CD14-positive monocyte (primary cell): ENCODE measurements around the gene GMDS. TPM values are rescaled to one million over a fixed set of nuclear protein-coding genes. Genes with fewer than 3 reads are reported as not detected.

Experiments
- DNase-seq, 3 donors: peaks; one replicate each; pipeline ENCODE4 v3.0.0-alpha.2; 2011 to 2022
- H2AFZ ChIP-seq: 2 replicates; pipeline ENCODE4 v1.6.0; 2012; ENCODE audit warnings: mild to moderate bottlenecking, low read depth, low read length, inconsistent platforms; ENCODE audit not compliant: insufficient read depth, poor library complexity, severe bottlenecking
- H3K27ac ChIP-seq, 2 donors: 1 replicate in 1 of 2; 2 replicates in 1 of 2; pipeline ENCODE4 v1.5.1; 2012 to 2013; ENCODE audit warnings: low read length in 2 of 2, control low read depth in 1 of 2, inconsistent platforms in 1 of 2, low read depth in 1 of 2, mild to moderate bottlenecking in 1 of 2
- H3K27me3 ChIP-seq, 2 donors: one replicate each; pipeline versions ENCODE4 v1.6.0 to v1.6.1; 2011 to 2013; ENCODE audit warnings: low read length in 2 of 2; ENCODE audit not compliant: control insufficient read depth in 2 of 2, insufficient read depth in 2 of 2
- H3K36me3 ChIP-seq, 2 donors: replicated peaks in 1 of 2; 1 replicate in 1 of 2; 2 replicates in 1 of 2; pipeline versions ENCODE4 v1.5.1 to v1.6.1; 2012 to 2013; ENCODE audit warnings: low read length in 2 of 2, control low read depth in 1 of 2, inconsistent platforms in 1 of 2, mild to moderate bottlenecking in 1 of 2; ENCODE audit not compliant: insufficient read depth in 2 of 2, control insufficient read depth in 1 of 2
- H3K4me1 ChIP-seq, 2 donors: 1 replicate in 1 of 2; 2 replicates in 1 of 2; pipeline versions ENCODE4 v1.5.1 to v1.6.1; 2012 to 2013; ENCODE audit warnings: low read length in 2 of 2, control low read depth in 1 of 2, inconsistent platforms in 1 of 2, mild to moderate bottlenecking in 1 of 2, moderate library complexity in 1 of 2; ENCODE audit not compliant: insufficient read depth in 2 of 2, control insufficient read depth in 1 of 2
- H3K4me2 ChIP-seq: replicated peaks from 2 replicates; pipeline ENCODE3; 2012; ENCODE audit warnings: low read length, moderate library complexity, mild to moderate bottlenecking; ENCODE audit not compliant: poor library complexity, severe bottlenecking; ENCODE audit errors: extremely low read depth
- H3K4me3 ChIP-seq, 3 experiments: fragments of 200-600 bp in 1 of 3; sonication (generic) in 1 of 3; replicated peaks in 1 of 3; 1 replicate in 2 of 3; 2 replicates in 1 of 3; pipeline ENCODE4 v1.5.1; 2011 to 2013; ENCODE audit warnings: low read length in 3 of 3, mild to moderate bottlenecking in 3 of 3, control low read depth in 2 of 3, low read depth in 2 of 3, inconsistent platforms in 1 of 3, moderate library complexity in 1 of 3
- H3K79me2 ChIP-seq: 2 replicates; pipeline ENCODE4 v1.6.0; 2012; ENCODE audit warnings: mild to moderate bottlenecking, control low read depth, inconsistent platforms, low read length, moderate library complexity; ENCODE audit not compliant: insufficient read depth
- H3K9ac ChIP-seq: 2 replicates; pipeline ENCODE4 v1.6.0; 2017; ENCODE audit warnings: low read length, mild to moderate bottlenecking; ENCODE audit not compliant: insufficient read depth, poor library complexity, severe bottlenecking
- H3K9me3 ChIP-seq, 2 donors: replicated peaks in 1 of 2; 1 replicate in 1 of 2; 2 replicates in 1 of 2; pipeline versions ENCODE4 v1.5.1 to v1.6.1; 2012 to 2013; ENCODE audit warnings: low read length in 2 of 2, control low read depth in 1 of 2; ENCODE audit not compliant: control insufficient read depth in 1 of 2, insufficient read depth in 1 of 2
- H4K20me1 ChIP-seq: 2 replicates; pipeline ENCODE4 v1.6.0; 2012; ENCODE audit warnings: mild to moderate bottlenecking, low read length, control low read depth, moderate library complexity; ENCODE audit not compliant: insufficient read depth
- H3K27ac Mint-ChIP-seq, 7 donors: one replicate each; pipeline ENCODE4 v1.8.0; 2020; ENCODE audit warnings: mild to moderate bottlenecking in 7 of 7, mixed read lengths in 7 of 7, moderate library complexity in 6 of 7, inconsistent platforms in 2 of 7
- H3K27me3 Mint-ChIP-seq, 3 donors: one replicate each; pipeline ENCODE4 v1.8.0; 2021 to 2022; ENCODE audit warnings: low read depth in 3 of 3, mild to moderate bottlenecking in 3 of 3, mixed read lengths in 3 of 3, moderate library complexity in 3 of 3, inconsistent platforms in 1 of 3
- H3K36me3 Mint-ChIP-seq, 2 donors: one replicate each; pipeline ENCODE4 v1.8.0; 2020; ENCODE audit warnings: mixed read lengths in 2 of 2, inconsistent platforms in 1 of 2, mild to moderate bottlenecking in 1 of 2
- H3K4me1 Mint-ChIP-seq: one replicate; pipeline ENCODE4 v1.8.0; 2020; ENCODE audit warnings: mild to moderate bottlenecking, mixed read lengths
- H3K4me3 Mint-ChIP-seq, 2 donors: one replicate each; pipeline ENCODE4 v1.8.0; 2020; ENCODE audit warnings: mild to moderate bottlenecking in 2 of 2, mixed read lengths in 2 of 2, moderate library complexity in 1 of 2
- H3K9me3 Mint-ChIP-seq, 7 donors: one replicate each; pipeline ENCODE4 v1.8.0; 2020 to 2022; ENCODE audit warnings: mixed read lengths in 7 of 7, mild to moderate bottlenecking in 6 of 7, moderate library complexity in 6 of 7, inconsistent platforms in 2 of 7
- CTCF ChIP-seq: fragments of 200-600 bp; IDR thresholded peaks from one replicate; pipeline ENCODE4 v1.8.0; 2022; ENCODE audit warnings: antibody characterized with exemption, mild to moderate bottlenecking
- WGBS: methylation state at CpG from one replicate; pipeline ENCODE4 v1.1.5; 2013; ENCODE audit warnings: missing lambda C conversion rate; ENCODE audit not compliant: insufficient coverage; 5-methylcytosine and 5-hydroxymethylcytosine counted together
- intact Hi-C, 2 donors: fragments of 100-400 bp; cut with micrococcal nuclease; formaldehyde crosslinking; loops; one replicate each; pipeline versions ENCODE4 v1.15.0 to v1.15.1; 2023
- polyA plus RNA-seq, 3 donors: library from polyadenylated mRNA; depleted of rRNA in 1 of 3; unstranded in 2 of 3; stranded (reverse) in 1 of 3; fragments of 300-500 nt in 2 of 3; fragments of >200 nt in 1 of 3; fragmentation: Illumina TruSeq in 2 of 3; gene quantifications; 1 replicate in 2 of 3; 2 replicates in 1 of 3; pipeline ENCODE4 v1.2.3, GENCODE V29; 2012 to 2021

The GMDS gene
- polyA plus RNA-seq, 3 donors: 10.5 to 19.9 (median 17.6) TPM

GRCh38 chr6:1810880-1811279 is 434.5 kb downstream of the GMDS start:
- TF ChIP-seq CTCF: no peak
- Histone ChIP-seq H3K4me2 (no peak overlapping the region), H3K79me2 (no peaks in the 10 kb centered on the region), H3K4me1 (no peaks in the 10 kb centered on the region), H3K27ac (no peak overlapping the region), H3K9ac (no peak overlapping the region), H3K36me3 (no peaks in the 10 kb centered on the region), H2AFZ (no peak overlapping the region), H3K4me3 (no peak overlapping the region), H4K20me1 (no peaks in the 10 kb centered on the region), H3K9me3 (no peaks in the 10 kb centered on the region), H3K27me3 (no peaks in the 10 kb centered on the region)
- no peaks in the 10 kb centered on the region for H3K36me3 Mint-ChIP-seq
- intact Hi-C loops: no loop called here
- DNase-seq: no peak
- WGBS: no CpG with 5 or more reads among the region's 2 CpGs
- H3K27ac Mint-ChIP-seq: peak overlapping the region in 1 of 7 donors; percentile 26
- peaks cover 0 to 5% (median 4%) of the 10 kb centered on the region in 3 donors for H3K27me3 Mint-ChIP-seq
- no peaks in the 10 kb centered on the region for H3K9me3 Mint-ChIP-seq
- H3K4me1 Mint-ChIP-seq: peaks cover 4% of the 10 kb centered on the region
- H3K4me3 Mint-ChIP-seq: no peak overlapping the region

GRCh38 chr6:1809291-1809988 is 436.0 kb downstream of the GMDS start:
- Histone ChIP-seq H3K4me3 (no peak overlapping the region), H3K36me3 (no peaks in the 10 kb centered on the region), H3K9me3 (no peaks in the 10 kb centered on the region), H4K20me1 (no peaks in the 10 kb centered on the region), H3K27ac (no peak overlapping the region), H3K4me2 (no peak overlapping the region), H3K4me1 (no peaks in the 10 kb centered on the region), H3K79me2 (no peaks in the 10 kb centered on the region), H2AFZ (no peak overlapping the region), H3K9ac (no peak overlapping the region), H3K27me3 (no peaks in the 10 kb centered on the region)
- Mint-ChIP-seq H3K9me3 (no peaks in the 10 kb centered on the region), H3K36me3 (no peaks in the 10 kb centered on the region), H3K27me3 (peaks cover 0 to 4% (median 4%) of the 10 kb centered on the region in 3 donors), H3K27ac (no peak overlapping the region), H3K4me1 (peaks cover 4% of the 10 kb centered on the region), H3K4me3 (no peak overlapping the region)
- no peak for DNase-seq
- TF ChIP-seq CTCF: no peak
- intact Hi-C loops: no loop called here
- WGBS: no CpG with 5 or more reads among the region's 11 CpGs
